PC-9 (cell line): Measurements from ENCODE around the gene PRXL2B. TPM values are rescaled to one million over a fixed set of nuclear protein-coding genes. Genes with fewer than 3 reads are reported as not detected.

ENCODE experiments used
- BruUV-seq: library from RNA; stranded (reverse); fragments of 400-500 nt; replicated peaks from 2 replicates; lab custom pipeline; 2021; lab: Mats Ljungman, UMichigan
- CTCF ChIA-PET: fragments of 300-600 bp; sonication (Branson Sonifier 250); formaldehyde crosslinking; loops from one replicate; lab custom pipeline; 2022; ENCODE audit warnings: antibody characterized with exemption; lab: Charles Lee
- POLR2A ChIA-PET: fragments of 300-600 bp; sonication (Branson Sonifier 250); formaldehyde crosslinking; loops from one replicate; lab custom pipeline; 2022; ENCODE audit warnings: antibody characterized with exemption; ENCODE audit not compliant: unreplicated experiment; lab: Charles Lee
- DNase-seq, 2 experiments: peaks; one replicate each; pipeline versions ENCODE4 v3.0.0 to v3.0.0-alpha.2; 2015 to 2022; ENCODE audit warnings: mixed read lengths in 1 of 2
- H2AFZ ChIP-seq: fragments of 200-600 bp; sonication (generic); 2 replicates; pipeline ENCODE4 v1.8.1; 2017; ENCODE audit warnings: antibody characterized with exemption
- H3F3A ChIP-seq: fragments of 200-600 bp; sonication (generic); 2 replicates; pipeline ENCODE4 v1.8.1; 2017; ENCODE audit warnings: antibody characterized with exemption, mild to moderate bottlenecking, low read depth; ENCODE audit not compliant: insufficient read depth
- H3K27ac ChIP-seq: fragments of 200-600 bp; sonication (generic); 2 replicates; pipeline ENCODE4 v1.6.1; 2016; ENCODE audit warnings: mixed run types
- H3K27me3 ChIP-seq: fragments of 200-600 bp; sonication (generic); 2 replicates; pipeline ENCODE4 v1.6.1; 2016; ENCODE audit warnings: low read depth, mixed run types; ENCODE audit not compliant: insufficient read depth
- H3K36me3 ChIP-seq: fragments of 200-600 bp; sonication (generic); 2 replicates; pipeline ENCODE4 v1.6.1; 2016; ENCODE audit warnings: low read depth, mixed run types
- H3K4me1 ChIP-seq: fragments of 200-600 bp; sonication (generic); replicated peaks from 2 replicates; pipeline ENCODE4 v1.6.1; 2016; ENCODE audit warnings: mixed run types; ENCODE audit not compliant: insufficient read depth
- H3K4me2 ChIP-seq: fragments of 200-600 bp; sonication (generic); 2 replicates; pipeline ENCODE4 v1.6.1; 2017; ENCODE audit warnings: mixed run types
- H3K4me3 ChIP-seq: fragments of 200-600 bp; sonication (generic); 2 replicates; pipeline ENCODE4 v1.6.1; 2016; ENCODE audit warnings: mixed run types
- H3K79me2 ChIP-seq: fragments of 200-600 bp; sonication (generic); 2 replicates; pipeline ENCODE4 v1.6.1; 2017; ENCODE audit warnings: low read depth, mixed run types
- H3K9me2 ChIP-seq: fragments of 200-600 bp; sonication (generic); 2 replicates; pipeline ENCODE4 v1.8.1; 2017; ENCODE audit warnings: mild to moderate bottlenecking; ENCODE audit not compliant: insufficient read depth
- H3K9me3 ChIP-seq: fragments of 200-600 bp; sonication (generic); 2 replicates; pipeline ENCODE4 v1.8.1; 2016; ENCODE audit warnings: low read depth; ENCODE audit not compliant: insufficient read depth
- H4K20me1 ChIP-seq: fragments of 200-600 bp; sonication (generic); 2 replicates; pipeline ENCODE4 v1.8.1; 2017; ENCODE audit not compliant: insufficient read depth
- EZH2 ChIP-seq: fragments of 200-600 bp; sonication (generic); IDR thresholded peaks from 2 replicates; pipeline ENCODE4 v1.8.0; 2017; ENCODE audit warnings: antibody characterized with exemption, low read depth
- intact Hi-C: fragments of 100-400 bp; cut with micrococcal nuclease; formaldehyde crosslinking; loops from one replicate; pipeline ENCODE4 v1.10.0; 2022; ENCODE audit not compliant: unreplicated experiment
- total RNA-seq: library from RNA; stranded (reverse); gene quantifications from 2 replicates; pipeline ENCODE4 v1.2.3, GENCODE V29; 2021
- TF ChIP-seq, protein P1 (sequence below): fragments of 200-600 bp; sonication (generic); conservative IDR thresholded peaks from 2 replicates; pipeline ENCODE4 v1.6.1; 2017; ENCODE audit warnings: mixed run types, antibody characterized with exemption, mild to moderate bottlenecking, moderate library complexity

The PRXL2B gene
- total RNA-seq, 1 experiment from 2014 or later, result 26.1 TPM

DNA sequence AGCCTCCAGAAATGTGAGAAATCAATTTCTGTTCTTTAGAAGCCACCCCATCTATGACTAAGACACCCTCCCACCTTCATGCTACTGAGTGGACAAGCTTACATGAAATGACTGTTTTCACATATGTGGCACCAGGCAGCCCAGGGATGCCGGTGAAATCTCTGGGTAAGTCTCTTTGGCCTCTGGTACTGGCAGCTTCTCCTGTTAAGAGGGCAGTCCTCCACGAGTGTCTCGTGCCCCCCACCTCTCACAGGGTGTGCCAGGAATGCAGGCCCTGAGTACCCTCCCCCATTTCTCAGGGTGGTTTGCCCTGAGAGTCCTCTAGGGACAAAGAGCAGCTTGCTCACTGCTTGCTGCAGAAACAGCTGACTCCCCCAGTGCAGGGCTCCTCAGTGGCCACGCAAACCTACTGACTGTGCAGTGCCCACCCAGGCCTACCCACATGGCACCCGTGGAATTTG, 3.2 kb upstream of the PRXL2B start:
- no TSS peak for BruUV-seq
- ChIA-PET POLR2A (no interaction called here), CTCF (no interaction called here)
- Histone ChIP-seq H3K4me3 (no peak overlapping the region), H3K36me3 (no peaks in the 10 kb centered on the region), H3K27me3 (peaks cover 6% of the 10 kb centered on the region; the same call in 1 of the 2 replicates), H3K9me3 (no peaks in the 10 kb centered on the region), H3F3A (peaks cover 9% of the 10 kb centered on the region; the same call in 1 of the 2 replicates), H3K79me2 (0 out of 2 replicates have a peak, but pooled peaks cover 6% of the 10 kb centered on the region), H4K20me1 (no peaks in the 10 kb centered on the region), H3K4me2 (no peak overlapping the region), H3K4me1 (no peaks in the 10 kb centered on the region), H2AFZ (no peak overlapping the region), H3K9me2 (no peaks in the 10 kb centered on the region), H3K27ac (no peak overlapping the region)
- DNase-seq, result no peak
- intact Hi-C loops, result loop anchor here (10.0 kb wide), 1 partner anchor 61 kb away; no protein-coding TSS in a partner anchor
- TF ChIP-seq, protein P1, sequence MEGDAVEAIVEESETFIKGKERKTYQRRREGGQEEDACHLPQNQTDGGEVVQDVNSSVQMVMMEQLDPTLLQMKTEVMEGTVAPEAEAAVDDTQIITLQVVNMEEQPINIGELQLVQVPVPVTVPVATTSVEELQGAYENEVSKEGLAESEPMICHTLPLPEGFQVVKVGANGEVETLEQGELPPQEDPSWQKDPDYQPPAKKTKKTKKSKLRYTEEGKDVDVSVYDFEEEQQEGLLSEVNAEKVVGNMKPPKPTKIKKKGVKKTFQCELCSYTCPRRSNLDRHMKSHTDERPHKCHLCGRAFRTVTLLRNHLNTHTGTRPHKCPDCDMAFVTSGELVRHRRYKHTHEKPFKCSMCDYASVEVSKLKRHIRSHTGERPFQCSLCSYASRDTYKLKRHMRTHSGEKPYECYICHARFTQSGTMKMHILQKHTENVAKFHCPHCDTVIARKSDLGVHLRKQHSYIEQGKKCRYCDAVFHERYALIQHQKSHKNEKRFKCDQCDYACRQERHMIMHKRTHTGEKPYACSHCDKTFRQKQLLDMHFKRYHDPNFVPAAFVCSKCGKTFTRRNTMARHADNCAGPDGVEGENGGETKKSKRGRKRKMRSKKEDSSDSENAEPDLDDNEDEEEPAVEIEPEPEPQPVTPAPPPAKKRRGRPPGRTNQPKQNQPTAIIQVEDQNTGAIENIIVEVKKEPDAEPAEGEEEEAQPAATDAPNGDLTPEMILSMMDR, result no peak
- no peak for TF ChIP-seq EZH2

DNA sequence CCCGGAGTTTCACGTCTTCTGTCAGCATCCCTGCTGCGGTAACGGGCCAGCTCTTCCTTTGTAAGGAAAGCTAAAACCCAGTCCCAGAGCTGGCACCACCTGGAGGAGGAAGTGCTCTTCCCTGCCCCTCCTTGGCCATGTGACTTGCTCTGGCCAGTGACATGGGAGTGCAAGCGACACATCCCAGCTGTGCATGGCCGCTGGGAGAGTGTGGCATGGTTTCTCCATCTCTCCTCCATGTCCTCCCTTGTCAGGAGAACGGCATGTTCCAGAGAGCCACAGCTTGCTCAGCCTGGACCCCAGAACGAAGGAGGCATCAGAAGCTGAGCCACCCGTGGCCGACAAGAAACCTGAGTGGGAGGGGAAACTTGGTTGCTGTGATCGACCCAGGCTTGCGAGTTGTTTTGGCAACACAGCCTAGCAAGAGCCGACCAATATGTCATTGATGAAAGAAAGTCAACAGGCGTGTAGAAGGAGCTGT, 2.7 kb upstream of the PRXL2B start:
- Histone ChIP-seq H4K20me1 (no peaks in the 10 kb centered on the region), H3F3A (peaks cover 9% of the 10 kb centered on the region; the same call in 1 of the 2 replicates), H3K4me1 (no peaks in the 10 kb centered on the region), H2AFZ (no peak overlapping the region), H3K9me2 (no peaks in the 10 kb centered on the region), H3K27me3 (peaks cover under 1% of the 10 kb centered on the region; the same call in 1 of the 2 replicates), H3K4me2 (no peak overlapping the region), H3K27ac (no peak overlapping the region), H3K9me3 (no peaks in the 10 kb centered on the region), H3K79me2 (0 out of 2 replicates have a peak, but pooled peaks cover 6% of the 10 kb centered on the region), H3K36me3 (no peaks in the 10 kb centered on the region), H3K4me3 (no peak overlapping the region)
- BruUV-seq, result no TSS peak
- intact Hi-C loops, result loop anchor here (10.0 kb wide), 1 partner anchor 61 kb away; no protein-coding TSS in a partner anchor
- no peak for DNase-seq
- ChIA-PET POLR2A (no interaction called here), CTCF (no interaction called here)
- TF ChIP-seq, protein P1, result no peak
- no peak for TF ChIP-seq EZH2

DNA sequence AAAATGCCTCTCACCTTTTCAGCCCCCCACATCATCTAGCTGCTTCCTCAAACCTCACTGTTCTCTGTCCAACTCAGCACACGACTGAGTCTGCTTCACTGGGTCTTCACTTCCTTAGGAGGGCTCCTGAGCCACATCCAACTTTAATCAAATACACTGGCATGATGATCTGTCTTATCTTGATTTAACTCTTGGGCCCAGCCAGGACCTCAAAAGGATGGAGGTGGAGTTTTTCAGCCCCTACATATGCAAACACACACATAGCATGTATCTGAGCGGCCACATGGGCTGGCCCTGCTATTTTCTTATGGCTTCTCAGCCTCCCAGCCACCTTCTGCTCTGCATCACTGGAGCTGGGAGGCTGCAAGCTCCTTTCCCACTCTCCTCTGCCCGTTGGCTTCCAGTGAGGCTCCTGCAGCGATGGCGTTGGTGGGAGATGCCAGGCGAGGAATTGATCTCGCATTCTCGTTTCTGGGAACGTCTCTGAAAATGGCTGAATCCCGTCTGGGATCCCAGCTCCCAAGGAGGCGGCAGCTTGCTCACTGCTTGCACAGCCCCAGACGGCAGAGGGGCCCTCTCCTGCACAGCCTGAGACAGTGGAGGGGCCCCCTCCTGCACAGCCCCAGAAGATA, 1.8 kb upstream of the PRXL2B start:
- Histone ChIP-seq H2AFZ (no peak overlapping the region), H4K20me1 (no peaks in the 10 kb centered on the region), H3K4me2 (peak overlapping the region; percentile 96), H3K79me2 (0 out of 2 replicates have a peak, but pooled peaks cover 6% of the 10 kb centered on the region), H3K27ac (no peak overlapping the region), H3K4me3 (peak overlapping the region; percentile 75; the same call in 1 of the 2 replicates), H3K36me3 (no peaks in the 10 kb centered on the region), H3K27me3 (no peaks in the 10 kb centered on the region), H3K4me1 (no peaks in the 10 kb centered on the region), H3K9me2 (no peaks in the 10 kb centered on the region), H3K9me3 (no peaks in the 10 kb centered on the region), H3F3A (peaks cover 9% of the 10 kb centered on the region; the same call in 1 of the 2 replicates)
- intact Hi-C loops, result loop anchor here (5.0 to 10.0 kb wide), 2 partner anchors 60 to 173 kb away; partner anchors contain the start of gene PEX10
- DNase-seq, result no peak
- POLR2A ChIA-PET, result interaction anchor here (0.6 to 0.8 kb wide), 4 partner anchors 29 to 1009 kb away, joined by 3 to 9 read pairs (median 4); no protein-coding TSS in a partner anchor
- CTCF ChIA-PET, result interaction anchor here (0.8 kb wide), 1 partner anchor 16 kb away, joined by 3 read pairs; no protein-coding TSS in a partner anchor
- TF ChIP-seq, protein P1, result no peak
- no peak for TF ChIP-seq EZH2
- no TSS peak for BruUV-seq
